Activated T-helper 2 cell treated with anti-CD3 and anti-CD28 coated beads, Interferon-gamma antibody, Interleukin-2, Interleukin-4, amounts not matched to agents 10 μg/mL and 5 μg/mL and 100 μg/mL, durations not matched to agents 14 hours and 24 hours and 36 hours (primary cell): ENCODE measurements around the gene ATP1B3. TPM values are rescaled to one million over a fixed set of nuclear protein-coding genes. Genes with fewer than 3 reads are reported as not detected.
A peak's percentile ranks its signal among the peaks of the same experiment; 100 is the strongest.
"Not testable (repeated sequence)": the region's sequence is repeated elsewhere in the genome, so short reads cannot be mapped to it uniquely, and the experiment has no call there.

Experiments
- DNase-seq: peaks from one replicate; pipeline ENCODE4 v3.0.0; 2021; ENCODE audit warnings: low spot score
- H3K27ac Mint-ChIP-seq: one replicate; pipeline ENCODE4 v1.8.0; 2021; ENCODE audit warnings: mixed read lengths
- H3K27me3 Mint-ChIP-seq: one replicate; pipeline ENCODE4 v1.8.0; 2021; ENCODE audit warnings: low read depth, mixed read lengths
- H3K36me3 Mint-ChIP-seq: one replicate; pipeline ENCODE4 v1.8.0; 2021; ENCODE audit warnings: low read depth, mixed read lengths
- H3K4me1 Mint-ChIP-seq: one replicate; pipeline ENCODE4 v1.8.0; 2021; ENCODE audit warnings: low read depth, mixed read lengths
- H3K4me3 Mint-ChIP-seq: one replicate; pipeline ENCODE4 v1.8.0; 2021; ENCODE audit warnings: low read depth, mild to moderate bottlenecking, moderate library complexity, mixed read lengths
- H3K9me3 Mint-ChIP-seq: one replicate; pipeline ENCODE4 v1.8.0; 2021; ENCODE audit warnings: mixed read lengths
- intact Hi-C: fragments of 100-400 bp; cut with micrococcal nuclease; formaldehyde crosslinking; loops from one replicate; pipeline ENCODE4 v1.15.1; 2023
- total RNA-seq: library from RNA; stranded (reverse); gene quantifications from 2 replicates; pipeline ENCODE4 v1.2.3, GENCODE V29; 2022

The ATP1B3 gene
- total RNA-seq, 1 donor from 2014 or later, result 206 TPM

DNA sequence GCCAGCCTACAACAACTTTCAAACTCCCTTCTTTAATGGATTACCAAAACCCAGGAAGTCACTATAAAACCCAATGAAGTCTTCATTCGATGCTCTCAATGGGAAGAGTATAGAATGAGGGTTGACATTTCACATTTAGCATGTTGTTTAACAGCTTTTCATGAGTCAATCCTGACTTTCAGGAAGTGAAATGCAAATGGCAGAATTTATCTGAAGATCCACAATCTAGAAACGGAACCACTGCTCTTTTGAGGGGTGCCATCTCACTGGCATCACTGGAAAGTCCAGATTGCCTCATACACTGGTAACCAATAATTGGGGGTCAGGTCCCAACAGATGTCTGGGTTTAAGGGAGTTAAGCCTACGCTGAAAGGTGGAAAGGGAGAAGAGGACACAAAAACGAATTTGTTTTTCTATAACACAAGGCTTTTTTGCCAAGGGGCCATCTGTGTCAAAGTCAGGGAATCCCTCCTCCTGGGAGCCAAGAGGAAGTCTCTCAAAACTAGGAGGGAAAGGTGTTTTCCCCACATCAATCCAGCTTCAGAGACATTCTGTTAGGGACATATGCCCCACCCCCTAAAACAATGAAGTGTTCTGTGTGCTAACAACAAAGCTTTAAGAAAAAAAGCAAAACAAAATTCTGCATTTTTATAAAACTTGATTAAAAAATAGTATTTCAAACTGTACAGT, 12.0 kb upstream of the ATP1B3 start:
- H3K27ac Mint-ChIP-seq, result no peak overlapping the region
- H3K9me3 Mint-ChIP-seq, result no peaks in the 10 kb centered on the region
- H3K4me3 Mint-ChIP-seq, result no peak overlapping the region
- H3K27me3 Mint-ChIP-seq, result peaks cover 3% of the 10 kb centered on the region
- H3K4me1 Mint-ChIP-seq, result peaks cover 6% of the 10 kb centered on the region
- intact Hi-C loops, result no loop called here
- DNase-seq, result no peak
- no peaks in the 10 kb centered on the region for H3K36me3 Mint-ChIP-seq

DNA sequence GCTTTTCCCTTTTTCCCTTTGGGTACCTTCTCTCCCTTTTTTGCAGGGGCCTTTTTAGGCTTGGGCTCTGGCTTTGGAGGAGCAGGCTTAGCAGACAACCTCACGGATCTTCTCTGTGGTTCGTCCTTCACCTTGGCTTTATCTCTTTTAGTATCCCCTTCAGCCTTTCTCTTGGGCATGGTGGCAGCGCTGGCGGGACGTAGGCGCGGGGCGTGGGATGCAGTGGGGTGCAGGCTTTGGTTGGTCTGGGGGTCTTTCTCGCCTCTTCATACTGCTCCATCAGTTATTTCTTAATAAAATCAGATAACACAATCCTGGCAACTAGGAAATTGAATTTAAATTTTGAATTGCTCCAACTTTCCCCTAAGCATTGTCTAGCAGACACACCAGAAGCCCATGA, 11.3 kb upstream of the ATP1B3 start:
- Mint-ChIP-seq H3K27me3 (peaks cover 5% of the 10 kb centered on the region), H3K4me1 (peaks cover 6% of the 10 kb centered on the region), H3K4me3 (no peak overlapping the region), H3K9me3 (no peaks in the 10 kb centered on the region), H3K27ac (no peak overlapping the region), H3K36me3 (no peaks in the 10 kb centered on the region)
- intact Hi-C loops, result no loop called here
- DNase-seq, result no peak

DNA sequence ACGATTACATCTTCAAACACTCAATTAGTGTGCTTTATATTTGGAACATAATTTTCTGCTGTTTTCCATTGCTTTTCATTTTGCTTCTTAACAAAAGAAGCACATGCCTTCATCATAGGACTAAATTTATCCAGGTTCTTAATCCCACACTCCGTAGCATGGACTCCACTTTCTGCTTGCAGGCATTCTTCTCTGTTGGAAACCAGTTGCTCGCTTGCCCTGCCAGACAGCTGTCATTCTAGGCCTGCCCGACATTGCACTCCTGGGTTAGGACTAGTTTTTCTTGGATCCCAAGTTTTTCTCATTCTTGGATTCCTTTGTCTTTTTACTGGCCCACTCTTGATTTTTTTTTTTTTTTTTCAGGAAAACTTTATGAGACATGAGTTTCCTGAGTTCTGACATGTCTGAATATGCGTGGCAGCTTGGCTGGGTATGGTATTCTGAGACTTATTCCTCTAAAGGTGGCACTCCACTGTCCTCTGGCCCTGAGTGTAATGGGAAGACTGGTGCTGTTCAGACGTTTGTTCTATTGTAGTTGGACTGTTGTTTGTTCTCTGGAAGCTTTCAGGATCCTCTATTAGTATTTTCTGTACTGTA, 6.3 kb upstream of the ATP1B3 start:
- no peaks in the 10 kb centered on the region for H3K9me3 Mint-ChIP-seq
- intact Hi-C loops, result loop anchor here (10.0 kb wide), 1 partner anchor 125 kb away; no protein-coding TSS in a partner anchor
- DNase-seq, result no peak

DNA sequence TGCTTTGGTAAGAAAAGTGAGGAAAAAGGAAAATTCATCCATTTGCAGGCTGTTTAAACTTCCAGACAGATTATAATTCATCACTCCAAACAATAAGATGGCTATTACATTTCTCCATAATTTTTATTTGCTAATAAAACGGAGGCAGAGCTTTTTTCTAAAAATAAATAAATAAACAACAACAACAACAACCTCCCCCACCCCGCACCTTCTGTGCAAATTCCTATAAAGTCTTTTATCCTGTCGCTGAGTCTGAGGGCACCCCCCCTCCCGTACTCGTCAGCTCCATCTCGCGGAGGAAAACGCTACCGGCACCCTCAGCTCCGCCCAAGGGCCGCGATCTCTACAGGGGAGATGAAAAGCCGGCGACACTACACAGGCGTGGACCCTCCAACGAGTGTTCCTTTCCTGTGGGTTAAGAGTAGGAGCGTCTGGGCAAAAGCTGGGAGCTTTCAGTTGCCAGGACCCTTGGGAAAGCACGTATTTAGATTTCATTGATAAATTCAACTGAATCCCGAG, 1.0 kb upstream of the ATP1B3 start:
- Mint-ChIP-seq H3K27ac (peak overlapping the region; percentile 95), H3K27me3 (no peaks in the 10 kb centered on the region), H3K4me1 (peaks cover 28% of the 10 kb centered on the region)

More for the DNA sequence above, 6.3 kb upstream of the ATP1B3 start:
- Mint-ChIP-seq H3K36me3 (no peaks in the 10 kb centered on the region), H3K27ac (no peak overlapping the region), H3K4me3 (no peak overlapping the region), H3K4me1 (peaks cover 3% of the 10 kb centered on the region), H3K27me3 (peaks cover 4% of the 10 kb centered on the region)

DNA sequence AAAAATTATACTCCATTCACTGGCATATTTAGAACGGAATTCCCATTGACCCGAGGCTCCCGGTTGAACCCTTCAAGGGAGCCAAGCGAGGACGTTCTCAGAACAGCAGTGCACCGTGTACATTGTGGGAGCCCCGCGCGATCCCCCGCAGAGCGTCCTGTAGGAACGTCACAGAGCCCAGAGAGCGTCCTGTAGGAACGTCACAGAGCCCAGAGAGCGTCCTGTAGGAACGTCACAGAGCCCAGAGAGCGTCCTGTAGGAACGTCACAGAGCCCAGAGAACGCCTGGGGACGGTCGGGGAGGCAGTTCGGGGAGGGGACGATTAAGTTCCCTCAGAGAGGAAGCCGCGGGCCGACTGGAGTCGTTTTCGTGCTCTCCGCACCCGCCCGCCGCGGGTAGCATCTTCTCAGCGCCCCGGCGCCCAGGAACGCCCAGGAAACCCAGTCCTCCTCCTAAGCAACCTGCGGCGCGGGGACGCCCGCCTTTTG, 506 bp upstream of the ATP1B3 start:
- H3K36me3 Mint-ChIP-seq, result peaks cover 32% of the 10 kb centered on the region
- peak; percentile 76 for DNase-seq
- peak overlapping the region; percentile 95 for H3K27ac Mint-ChIP-seq

More for the DNA sequence above, 1.0 kb upstream of the ATP1B3 start:
- intact Hi-C loops, result loop anchor here (5.0 to 10.0 kb wide), 3 partner anchors 119 to 847 kb away; partner anchors contain the start of gene TRPC1
- H3K9me3 Mint-ChIP-seq, result no peaks in the 10 kb centered on the region
- DNase-seq, result peak; percentile 80
- peaks cover 28% of the 10 kb centered on the region for H3K36me3 Mint-ChIP-seq
- H3K4me3 Mint-ChIP-seq, result peak overlapping the region; percentile 87

DNA sequence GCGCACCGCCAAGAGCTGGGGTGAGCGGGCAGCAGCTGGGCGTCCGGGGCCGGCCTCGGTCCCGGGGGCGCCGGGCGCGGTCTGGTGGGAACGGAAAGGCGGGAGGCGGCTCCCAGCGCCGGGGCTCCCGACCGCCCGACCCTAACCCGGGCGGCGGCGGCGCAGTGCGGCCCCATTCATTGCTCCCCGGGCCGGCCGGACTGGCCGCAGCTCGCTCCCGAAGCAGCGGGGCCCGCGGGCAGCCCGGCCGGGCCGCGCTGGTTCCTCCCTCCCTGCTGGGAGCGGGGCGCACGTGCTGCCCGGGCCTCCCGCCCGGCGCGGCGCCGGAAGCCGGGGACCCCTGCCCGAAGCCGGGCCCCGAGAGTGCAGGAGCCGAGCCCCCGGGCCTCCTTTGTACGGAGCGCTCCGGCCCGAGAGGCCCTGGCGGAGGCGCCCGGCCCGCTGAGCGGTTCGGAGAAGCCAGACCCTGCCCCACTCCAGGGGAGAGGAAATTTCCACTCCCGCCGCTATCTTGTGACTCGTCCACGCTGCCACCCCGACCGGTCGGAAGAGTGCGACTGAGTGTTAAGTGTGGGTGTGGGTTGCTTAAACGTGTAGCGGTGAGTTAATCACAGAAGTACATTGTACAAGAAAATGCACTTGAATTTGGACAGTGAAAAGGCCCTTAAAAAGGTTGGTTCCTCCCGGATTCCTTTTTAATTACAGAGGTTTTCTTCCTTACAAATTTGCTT, 613 bp downstream of the ATP1B3 start:
- H3K27ac Mint-ChIP-seq, result peak overlapping the region; percentile 86
- peaks cover 36% of the 10 kb centered on the region for H3K4me1 Mint-ChIP-seq
- intact Hi-C loops, result loop anchor here (1.0 to 10.0 kb wide), 8 partner anchors 14 to 845 kb away; partner anchors contain the start of genes RASA2, RNF7 and TRPC1
- H3K9me3 Mint-ChIP-seq, result no peaks in the 10 kb centered on the region
- H3K4me3 Mint-ChIP-seq, result peak overlapping the region; percentile 92
- DNase-seq, result peak; percentile 49
- peaks cover 43% of the 10 kb centered on the region for H3K36me3 Mint-ChIP-seq
- no peaks in the 10 kb centered on the region for H3K27me3 Mint-ChIP-seq

More for the DNA sequence above, 506 bp upstream of the ATP1B3 start:
- H3K4me3 Mint-ChIP-seq, result peak overlapping the region; percentile 87
- peaks cover 28% of the 10 kb centered on the region for H3K4me1 Mint-ChIP-seq
- no peaks in the 10 kb centered on the region for H3K9me3 Mint-ChIP-seq
- intact Hi-C loops, result loop anchor here (1.0 to 10.0 kb wide), 8 partner anchors 15 to 846 kb away; partner anchors contain the start of genes RASA2, RNF7 and TRPC1
- H3K27me3 Mint-ChIP-seq, result no peaks in the 10 kb centered on the region

DNA sequence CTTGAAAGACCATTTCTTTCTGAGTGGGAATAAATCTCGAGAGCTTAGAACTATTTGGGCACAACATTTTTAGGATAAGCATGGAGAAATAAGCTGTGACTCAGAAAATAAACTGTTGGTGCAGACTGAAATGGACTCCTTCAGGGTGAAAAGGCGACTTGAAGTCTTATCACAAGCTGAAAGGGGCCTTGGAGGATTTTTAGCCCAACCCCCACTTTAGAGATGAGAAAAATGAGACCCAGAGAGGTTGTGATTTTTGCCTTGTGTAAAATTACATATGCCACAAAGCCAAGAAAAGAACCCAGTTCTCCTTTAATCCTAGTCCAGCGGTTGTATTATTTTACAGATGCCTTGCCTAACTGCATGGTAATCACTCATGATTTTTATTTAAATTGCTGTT, 1.5 kb downstream of the ATP1B3 start:
- intact Hi-C loops, result loop anchor here (2.0 to 10.0 kb wide), 5 partner anchors 13 to 844 kb away; partner anchors contain the start of genes RASA2 and TRPC1
- no peaks in the 10 kb centered on the region for H3K27me3 Mint-ChIP-seq
- H3K4me3 Mint-ChIP-seq, result peak overlapping the region; percentile 92
- peaks cover 41% of the 10 kb centered on the region for H3K4me1 Mint-ChIP-seq
- peak overlapping the region; percentile 86 for H3K27ac Mint-ChIP-seq
- H3K36me3 Mint-ChIP-seq, result peaks cover 49% of the 10 kb centered on the region
- no peaks in the 10 kb centered on the region for H3K9me3 Mint-ChIP-seq
- no peak for DNase-seq

DNA sequence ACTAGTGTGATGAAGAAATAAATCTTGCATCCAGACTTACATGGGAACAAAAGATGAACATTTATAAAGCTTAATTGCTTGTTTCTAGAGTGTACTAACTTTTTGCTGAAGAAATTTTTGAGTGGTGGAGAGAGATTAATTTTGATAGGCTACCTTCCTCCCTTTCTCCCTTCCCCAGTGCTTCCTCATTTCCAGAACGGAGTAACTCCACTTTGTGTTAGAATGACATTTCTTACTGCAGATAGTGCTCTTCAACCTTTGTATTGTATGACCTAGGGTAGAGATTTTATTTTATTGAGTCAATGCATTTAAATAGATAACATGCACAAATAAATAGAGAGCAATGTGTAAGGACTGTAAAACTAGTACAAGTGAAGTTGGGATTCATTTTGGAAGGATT, 1.9 kb downstream of the ATP1B3 start:
- no peak for DNase-seq
- no peaks in the 10 kb centered on the region for H3K27me3 Mint-ChIP-seq
- no peaks in the 10 kb centered on the region for H3K9me3 Mint-ChIP-seq
- peak overlapping the region; percentile 92 for H3K4me3 Mint-ChIP-seq
- H3K27ac Mint-ChIP-seq, result peak overlapping the region; percentile 86
- H3K4me1 Mint-ChIP-seq, result peaks cover 42% of the 10 kb centered on the region
- intact Hi-C loops, result loop anchor here (5.0 to 10.0 kb wide), 3 partner anchors 116 to 844 kb away; partner anchors contain the start of gene TRPC1
- H3K36me3 Mint-ChIP-seq, result peaks cover 51% of the 10 kb centered on the region

DNA sequence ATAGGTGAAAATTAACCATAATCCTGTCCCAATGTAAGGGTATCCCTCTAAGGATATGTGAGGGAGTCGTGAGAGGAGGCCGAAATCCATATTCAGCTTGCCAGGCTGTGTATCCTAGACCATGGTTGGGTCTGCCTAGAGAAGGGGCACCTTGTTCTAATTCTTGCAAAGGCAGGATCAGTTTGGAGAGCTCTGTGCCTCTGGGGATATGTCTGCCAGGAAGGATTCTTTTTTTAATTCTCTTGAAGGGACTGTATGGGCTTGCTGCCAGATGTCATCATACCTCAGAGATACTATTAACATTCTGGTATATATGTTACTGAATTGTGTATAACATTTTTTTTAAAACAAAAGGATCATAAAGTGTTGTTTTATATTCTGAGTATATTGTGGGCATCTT, 2.4 kb downstream of the ATP1B3 start:
- no peaks in the 10 kb centered on the region for H3K9me3 Mint-ChIP-seq
- H3K4me3 Mint-ChIP-seq, result peak overlapping the region; percentile 92
- H3K27ac Mint-ChIP-seq, result no peak overlapping the region
- intact Hi-C loops, result loop anchor here (5.0 to 10.0 kb wide), 3 partner anchors 116 to 843 kb away; partner anchors contain the start of gene TRPC1
- peaks cover 55% of the 10 kb centered on the region for H3K36me3 Mint-ChIP-seq
- H3K27me3 Mint-ChIP-seq, result no peaks in the 10 kb centered on the region
- peaks cover 46% of the 10 kb centered on the region for H3K4me1 Mint-ChIP-seq
- no peak for DNase-seq

DNA sequence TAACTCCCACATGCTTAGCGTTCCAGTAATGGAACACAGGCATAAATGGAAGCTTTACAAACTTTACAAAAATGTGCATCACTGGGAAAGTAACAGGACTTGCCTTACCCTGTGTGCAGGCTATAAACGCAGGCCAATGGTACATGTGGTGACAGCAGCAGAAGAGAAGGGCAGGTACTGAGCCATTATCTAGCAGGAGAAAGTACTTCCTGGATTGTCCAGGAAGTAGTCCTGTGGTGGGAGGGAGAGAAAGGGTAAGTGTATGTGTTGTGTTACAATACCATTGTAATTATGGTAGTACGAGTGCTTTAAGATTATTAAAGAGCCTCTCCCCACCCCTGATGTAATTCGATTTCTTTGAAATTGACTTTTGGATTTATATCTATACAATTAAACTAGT, 5.3 kb downstream of the ATP1B3 start:
- no peak overlapping the region for H3K27ac Mint-ChIP-seq
- no peak for DNase-seq
- no peak overlapping the region for H3K4me3 Mint-ChIP-seq
- H3K9me3 Mint-ChIP-seq, result no peaks in the 10 kb centered on the region
- H3K27me3 Mint-ChIP-seq, result no peaks in the 10 kb centered on the region
- peaks cover 83% of the 10 kb centered on the region for H3K36me3 Mint-ChIP-seq
- intact Hi-C loops, result no loop called here
- peaks cover 58% of the 10 kb centered on the region for H3K4me1 Mint-ChIP-seq

DNA sequence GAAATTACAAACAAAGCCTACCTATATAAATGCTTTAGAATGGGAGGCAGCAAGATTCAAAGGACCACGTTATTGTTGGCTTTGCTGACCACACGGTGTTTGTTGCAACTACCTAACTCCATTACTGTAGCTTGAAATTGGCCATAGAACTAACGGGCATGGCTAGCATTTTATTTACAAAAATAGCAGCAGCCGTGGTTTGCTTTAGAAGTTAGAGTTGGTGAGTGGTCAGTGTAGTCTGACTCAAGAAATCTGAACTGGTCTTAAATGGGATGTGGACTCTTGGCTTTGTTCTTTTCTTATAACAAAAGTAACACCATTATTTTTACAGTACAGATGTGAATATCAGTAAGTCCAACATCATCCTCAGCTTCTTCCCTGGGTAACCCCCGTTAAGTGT, 10.6 kb downstream of the ATP1B3 start:
- intact Hi-C loops, result no loop called here
- no peak overlapping the region for H3K27ac Mint-ChIP-seq
- no peaks in the 10 kb centered on the region for H3K27me3 Mint-ChIP-seq
- H3K9me3 Mint-ChIP-seq, result peaks cover 18% of the 10 kb centered on the region
- DNase-seq, result no peak
- H3K4me1 Mint-ChIP-seq, result peaks cover 53% of the 10 kb centered on the region
- H3K36me3 Mint-ChIP-seq, result peaks cover 77% of the 10 kb centered on the region
- no peak overlapping the region for H3K4me3 Mint-ChIP-seq

DNA sequence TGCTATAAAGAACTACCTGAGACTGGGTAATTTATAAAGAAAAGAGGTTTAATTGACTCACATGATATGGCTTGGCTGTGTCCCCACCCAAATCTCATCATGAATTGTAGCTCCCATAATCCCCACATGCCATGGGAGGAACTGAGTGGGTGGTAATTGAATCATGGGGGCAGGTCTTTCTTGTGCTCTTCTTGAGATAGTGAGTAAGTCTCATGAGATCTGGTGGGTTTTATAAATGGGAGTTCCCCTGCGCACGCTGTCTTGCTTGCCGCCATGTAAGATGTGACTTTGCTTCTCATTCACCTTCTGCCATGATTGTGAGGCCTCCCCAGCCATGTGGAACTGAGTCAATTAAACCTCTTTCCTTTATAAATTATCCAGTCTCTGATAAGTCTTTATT, 12.1 kb downstream of the ATP1B3 start:
- intact Hi-C loops, H3K4me3 Mint-ChIP-seq, DNase-seq, H3K27me3 Mint-ChIP-seq, H3K27ac Mint-ChIP-seq: not testable (repeated sequence)
- H3K9me3 Mint-ChIP-seq, result peaks cover 18% of the 10 kb centered on the region
- peaks cover 71% of the 10 kb centered on the region for H3K36me3 Mint-ChIP-seq
- H3K4me1 Mint-ChIP-seq, result peaks cover 54% of the 10 kb centered on the region
